HepG2 (cell line): ENCODE data around the gene EHD1. TPM values are rescaled to one million over a fixed set of nuclear protein-coding genes. Genes with fewer than 3 reads are reported as not detected.

Source experiments
- ADNP ChIP-seq: sonication (generic); formaldehyde crosslinking; IDR thresholded peaks from 2 replicates; pipeline ENCODE4 v1.4.0; 2020; ENCODE audit warnings: missing genetic modification reagents
- ARID3A ChIP-seq: IDR thresholded peaks from 2 replicates; pipeline ENCODE4 v1.6.1; 2012; ENCODE audit warnings: low read depth, low read length, improper control_type of control experiment
- CBFB ChIP-seq: sonication (generic); formaldehyde crosslinking; IDR thresholded peaks from 2 replicates; pipeline ENCODE4 v1.4.0; 2020; ENCODE audit warnings: missing genetic modification reagents
- CENPBD1 ChIP-seq: sonication (generic); formaldehyde crosslinking; IDR thresholded peaks from 2 replicates; pipeline ENCODE4 v1.8.0; 2022; ENCODE audit warnings: missing genetic modification reagents, low read depth, mild to moderate bottlenecking, borderline replicate concordance
- CREM ChIP-seq, 2 experiments: sonication (generic) in 1 of 2; formaldehyde crosslinking in 1 of 2; IDR thresholded peaks; 2 replicates each; pipeline versions ENCODE4 v1.4.0 to v1.6.1; 2016 to 2020; ENCODE audit warnings: antibody characterized with exemption in 1 of 2, mild to moderate bottlenecking in 1 of 2, missing genetic modification reagents in 1 of 2
- EEA1 ChIP-seq: sonication (generic); formaldehyde crosslinking; IDR thresholded peaks from 2 replicates; pipeline ENCODE4 v1.5.1; 2020; ENCODE audit warnings: mild to moderate bottlenecking, missing genetic modification reagents, borderline replicate concordance
- GABPB1 ChIP-seq: IDR thresholded peaks from 2 replicates; pipeline ENCODE4 v1.6.1; 2016; ENCODE audit warnings: mild to moderate bottlenecking, missing genetic modification reagents, moderate library complexity, missing compliant biosample characterization
- MEF2D ChIP-seq: sonication (generic); formaldehyde crosslinking; IDR thresholded peaks from 2 replicates; pipeline ENCODE4 v1.5.1; 2020; ENCODE audit warnings: mild to moderate bottlenecking, missing genetic modification reagents
- MEIS2 ChIP-seq: sonication (generic); formaldehyde crosslinking; IDR thresholded peaks from 2 replicates; pipeline ENCODE4 v1.9.0; 2021; ENCODE audit warnings: mild to moderate bottlenecking, missing genetic modification reagents
- NCOR1 ChIP-seq: fragments of 200-600 bp; sonication (generic); IDR thresholded peaks from 2 replicates; pipeline ENCODE4 v1.7.0; 2017; ENCODE audit warnings: antibody characterized with exemption, low read length, borderline replicate concordance
- PHB2 ChIP-seq: fragments of 450-650 bp; IDR thresholded peaks from 2 replicates; pipeline ENCODE4 v1.6.1; 2018; ENCODE audit not compliant: partially characterized antibody
- SOX5 ChIP-seq: IDR thresholded peaks from 2 replicates; pipeline ENCODE4 v1.6.1; 2016; ENCODE audit warnings: borderline replicate concordance
- SP5 ChIP-seq: IDR thresholded peaks from 2 replicates; pipeline ENCODE4 v1.6.1; 2016; ENCODE audit warnings: low read depth, borderline replicate concordance
- SRY ChIP-seq: sonication (generic); formaldehyde crosslinking; IDR thresholded peaks from 2 replicates; pipeline ENCODE4 v1.8.0; 2022; ENCODE audit warnings: mild to moderate bottlenecking, missing genetic modification reagents
- SYNCRIP ChIP-seq: fragments of 200-400 bp; formaldehyde crosslinking; IDR thresholded peaks from 2 replicates; pipeline ENCODE4 v1.6.1; 2018; ENCODE audit warnings: mild to moderate bottlenecking, low read depth, low read length; ENCODE audit not compliant: insufficient read depth
- ZNF513 ChIP-seq: sonication (generic); formaldehyde crosslinking; conservative IDR thresholded peaks from 2 replicates; pipeline ENCODE4 v1.5.0; 2020; ENCODE audit warnings: missing genetic modification reagents
- ZNF552 ChIP-seq: sonication (generic); formaldehyde crosslinking; IDR thresholded peaks from 2 replicates; pipeline ENCODE4 v1.9.0; 2022; ENCODE audit warnings: missing genetic modification reagents, mild to moderate bottlenecking, borderline replicate concordance
- ZNF557 ChIP-seq: sonication (generic); formaldehyde crosslinking; IDR thresholded peaks from 2 replicates; pipeline ENCODE4 v1.4.0; 2020; ENCODE audit warnings: missing genetic modification reagents
- ZNF574 ChIP-seq: sonication (generic); formaldehyde crosslinking; IDR thresholded peaks from 2 replicates; pipeline ENCODE4 v1.4.0; 2020; ENCODE audit warnings: missing genetic modification reagents
- ZNF678 ChIP-seq: sonication (generic); formaldehyde crosslinking; IDR thresholded peaks from 2 replicates; pipeline ENCODE4 v1.4.0; 2020; ENCODE audit warnings: mild to moderate bottlenecking, missing genetic modification reagents
- ZNF800 ChIP-seq: sonication (generic); formaldehyde crosslinking; IDR thresholded peaks from 2 replicates; pipeline ENCODE4 v1.4.0; 2020; ENCODE audit warnings: missing genetic modification reagents
- ZNF850 ChIP-seq: sonication (generic); formaldehyde crosslinking; conservative IDR thresholded peaks from 2 replicates; pipeline ENCODE4 v1.9.0; 2021; ENCODE audit warnings: mild to moderate bottlenecking, missing genetic modification reagents
- polyA plus RNA-seq, 8 experiments: library from polyadenylated mRNA; depleted of rRNA in 3 of 8; stranded (reverse) in 7 of 8; unstranded in 1 of 8; fragments of >200 nt; fragmentation: Illumina TruSeq in 4 of 8; extraction: Trizol in 4 of 8; gene quantifications; 2 replicates each; pipeline versions ENCODE4 v1.2.1 to v1.2.3, GENCODE V29; 2011 to 2016; ENCODE audit warnings: low read depth in 4 of 8, missing spikeins in 1 of 8, mixed read lengths in 1 of 8; ENCODE audit not compliant: insufficient read depth in 1 of 8
- total RNA-seq, 5 experiments: library from RNA; depleted of rRNA; stranded (reverse); fragments of >200 nt; fragmentation: Illumina TruSeq; extraction: Trizol; gene quantifications; 2 replicates each; pipeline ENCODE4 v1.2.3, GENCODE V29; 2016; ENCODE audit warnings: low read depth in 1 of 5

EHD1 gene
- total and polyA plus RNA-seq, 2 of the 13 experiments (the other 11 are each of a cell fraction or from before 2014, with no cell fraction given): 23.6 to 26.6 TPM

GRCh38 chr11:64803158-64803845, 75.1 kb downstream of the EHD1 start, which contains the start of gene MAP4K2 (continued):
- TF ChIP-seq ARID3A: no peak
- no peak for TF ChIP-seq ZNF513 (CRISPR knock-in tag)
- no peak for TF ChIP-seq ADNP (CRISPR knock-in tag)
- TF ChIP-seq ZNF557 (CRISPR knock-in tag): no peak
- peak; percentile 23; the same call in 1 of the 2 replicates for TF ChIP-seq MEIS2 (CRISPR knock-in tag)
- TF ChIP-seq ZNF574 (CRISPR knock-in tag): peak; percentile 96
- peak; percentile 78 for TF ChIP-seq GABPB1 (CRISPR knock-in tag)
- no peak for TF ChIP-seq SRY (CRISPR knock-in tag)
- no peak for TF ChIP-seq ZNF678 (CRISPR knock-in tag)
- 0 out of 2 replicates have a peak, but pooled peaks have one; percentile 41 for TF ChIP-seq ZNF800 (CRISPR knock-in tag)
- TF ChIP-seq PHB2: no peak
- no peak for TF ChIP-seq SOX5 (CRISPR knock-in tag)
- 0 out of 2 replicates have a peak, but pooled peaks have one; percentile 25 for TF ChIP-seq CBFB
- no peak for TF ChIP-seq CENPBD1 (CRISPR knock-in tag)
- no peak for TF ChIP-seq SYNCRIP
- 0 out of 2 replicates have a peak, but pooled peaks have one; percentile 28 for TF ChIP-seq SP5 (CRISPR knock-in tag)
- no peak for TF ChIP-seq MEF2D (CRISPR knock-in tag)
- no peak for TF ChIP-seq ZNF552 (CRISPR knock-in tag)
- peak; percentile 29; the same call in 1 of the 2 replicates for TF ChIP-seq NCOR1
- TF ChIP-seq ZNF850: no peak
- peak; percentile 19; the same call in 1 of the 2 replicates for TF ChIP-seq CREM (IDR thresholded peaks at IDR 0.05)
- TF ChIP-seq CREM (CRISPR knock-in tag; IDR thresholded peaks at IDR 0.05): no peak
- TF ChIP-seq EEA1: no peak
